GM18867 (cell line): ENCODE measurements around the gene SLC51A.
"Not testable (repeated sequence)": the region's sequence is repeated elsewhere in the genome, so short reads cannot be mapped to it uniquely, and the experiment has no call there.

ENCODE experiments used
- ATAC-seq: cut with Tn5 transposase; IDR thresholded peaks from one replicate; pipeline ENCODE4 v1.9.1; 2021; ENCODE audit warnings: mild to moderate bottlenecking, moderate library complexity; ENCODE audit not compliant: unreplicated experiment

Gene SLC51A

DNA sequence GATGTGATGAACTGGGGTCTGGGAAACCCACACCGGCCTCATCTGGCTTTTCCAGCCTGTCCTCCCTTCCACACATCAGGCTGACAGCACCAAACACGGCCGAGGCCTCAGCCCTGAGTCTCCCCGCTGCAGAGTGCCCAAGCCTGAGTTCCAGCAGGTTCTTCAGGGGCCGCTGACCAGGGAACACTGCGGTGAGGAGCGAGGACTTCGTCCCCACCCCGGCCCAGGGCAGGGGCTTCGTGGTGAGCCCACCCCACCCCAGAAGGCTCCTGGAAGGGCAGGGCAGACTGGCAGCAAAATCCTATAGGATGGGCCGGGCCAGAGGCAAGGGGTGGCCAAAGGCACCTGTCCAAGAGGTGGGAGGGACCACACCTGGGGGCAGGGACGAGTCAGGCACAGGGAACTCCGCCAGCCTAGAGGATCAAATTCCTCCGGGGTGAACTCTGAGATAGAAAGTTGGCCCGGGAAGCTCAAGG, at the start of gene SLC51A:
Gene SLC51A (plus strand): TSS at position 446 of the 476 bp plus-strand sequence. CDS start 179 bp downstream, outside the sequence.
- no peak for ATAC-seq

DNA sequence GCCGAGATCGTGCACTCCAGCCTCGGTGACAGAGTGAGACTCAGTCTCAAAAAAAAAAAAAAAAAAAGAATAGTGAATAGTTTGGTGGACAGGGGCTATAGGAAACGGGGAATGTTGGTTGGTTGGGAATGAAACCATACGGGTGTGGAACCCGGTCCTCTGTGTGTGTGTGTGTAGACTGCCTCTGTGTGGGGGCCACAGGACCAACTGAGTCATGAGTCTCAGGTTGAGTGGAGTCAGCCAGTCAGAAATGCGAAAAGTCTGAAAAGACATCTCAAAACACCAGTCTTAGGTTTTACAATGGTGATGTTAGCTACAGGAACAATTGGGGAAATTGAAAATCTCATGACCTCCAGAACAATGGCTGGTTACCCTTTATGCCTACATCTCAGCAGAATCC, 49.6 kb upstream of the SLC51A start:
- ATAC-seq, result no peak

DNA sequence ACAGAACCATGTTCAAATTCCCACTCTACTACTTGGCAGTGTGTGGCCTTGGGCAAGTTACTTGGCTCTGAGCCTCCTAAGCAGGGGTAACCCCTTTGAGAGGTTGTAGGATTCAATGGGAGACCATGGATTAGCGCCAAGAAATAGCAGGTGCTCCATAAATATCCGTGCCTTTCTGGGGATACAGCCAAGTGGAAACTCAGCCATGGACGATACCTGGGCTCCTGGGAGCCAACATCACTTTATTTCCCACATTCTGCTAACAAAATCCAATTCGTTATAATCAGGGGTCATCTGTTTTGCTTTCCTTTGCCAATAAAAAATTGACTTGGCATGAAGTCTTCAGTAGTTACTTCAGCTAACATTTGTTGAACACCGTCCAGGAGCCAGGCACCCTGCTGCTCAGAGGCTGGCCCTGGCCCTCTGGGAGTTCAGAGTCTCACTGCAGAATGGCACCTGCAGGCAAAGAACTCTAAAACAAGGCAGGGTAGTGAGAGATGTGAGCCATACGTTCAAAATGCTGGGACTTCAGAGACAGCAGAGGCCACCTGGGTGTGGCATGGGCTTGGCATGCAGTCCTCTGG, 47.4 kb upstream of the SLC51A start:
- ATAC-seq, result no peak

DNA sequence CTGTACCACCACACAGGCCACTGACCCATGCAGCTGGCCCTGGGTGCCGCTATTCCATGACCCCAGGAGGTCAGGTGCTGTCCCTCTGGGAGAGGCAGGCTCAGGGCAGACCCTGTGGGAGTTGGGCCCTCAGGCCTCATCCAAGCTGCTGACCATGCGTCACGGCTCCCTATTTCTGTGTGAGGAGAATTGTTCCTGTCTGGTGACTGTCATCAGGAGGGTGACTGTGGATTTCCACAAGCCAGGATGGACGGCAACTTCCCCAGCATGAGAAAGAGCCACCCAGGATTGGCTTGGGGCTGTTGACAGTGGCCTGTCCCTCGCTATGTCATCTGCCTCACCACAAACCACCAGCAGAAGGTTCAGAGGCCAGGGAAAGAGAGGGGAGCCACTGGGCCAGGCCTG, 46.5 kb upstream of the SLC51A start:
- ATAC-seq, result no peak

DNA sequence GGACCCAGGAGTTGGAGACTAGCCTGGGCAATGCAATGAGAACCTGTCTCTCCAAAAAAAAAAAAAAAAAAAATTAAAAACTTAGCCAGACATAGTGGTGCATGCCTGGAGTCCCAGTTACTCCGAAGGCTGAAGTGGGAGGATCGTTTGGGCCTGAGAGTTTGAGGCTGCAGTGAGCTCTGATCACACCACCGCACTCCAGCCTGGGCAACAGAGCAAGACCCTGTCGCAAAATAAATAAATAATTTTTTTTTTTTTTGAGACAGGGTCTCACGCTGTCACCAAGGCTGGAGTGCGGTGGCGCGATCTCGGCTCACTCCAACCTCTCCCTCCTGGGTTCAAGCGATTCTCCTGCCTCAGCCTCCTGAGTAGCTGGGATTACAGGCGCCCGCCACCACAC, 46.0 kb upstream of the SLC51A start:
- not testable (repeated sequence) for ATAC-seq

DNA sequence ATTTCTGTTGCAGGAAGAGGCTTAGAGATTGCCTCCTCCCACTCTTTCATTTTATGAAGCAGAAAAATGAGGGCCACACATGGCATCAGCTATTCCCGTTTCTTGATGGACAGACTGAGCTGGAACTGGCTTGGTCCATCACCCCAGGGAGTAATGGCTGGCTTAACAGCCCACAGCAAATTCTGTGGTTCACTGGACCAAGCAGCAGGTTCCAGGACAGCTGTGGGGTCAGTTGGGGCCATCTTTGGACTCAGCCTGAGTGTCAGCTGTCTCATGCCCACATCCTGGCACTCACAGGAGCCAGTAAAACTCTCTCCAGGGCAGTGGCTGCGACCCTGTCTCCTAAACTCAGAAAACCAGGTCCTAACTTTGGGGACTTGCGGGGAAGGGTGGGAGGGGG, 41.7 kb upstream of the SLC51A start:
- ATAC-seq, result no peak

DNA sequence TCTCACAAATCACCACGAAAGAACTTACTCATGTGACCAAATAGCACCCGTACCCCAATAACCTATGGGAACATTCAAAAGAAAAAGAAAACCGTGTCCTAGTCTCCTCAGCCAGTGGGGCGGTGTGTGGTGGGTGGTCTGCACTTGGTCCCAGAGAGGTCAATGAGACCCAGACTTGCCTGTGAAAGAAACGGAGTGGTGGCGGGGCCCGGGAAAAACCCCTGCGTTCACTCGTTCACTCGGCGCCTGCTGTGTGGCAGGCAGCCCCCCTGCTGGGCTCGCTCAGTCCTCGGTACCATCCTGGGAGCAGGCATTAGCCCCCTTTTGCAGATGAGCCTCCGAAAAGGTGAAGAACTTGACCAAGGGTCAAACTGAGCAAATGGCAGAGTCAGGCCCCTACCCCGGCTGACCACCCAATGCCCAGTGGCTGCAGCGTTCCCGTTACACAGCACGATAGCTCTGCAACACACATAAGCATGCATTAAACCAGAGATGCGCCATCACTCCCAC, 41.2 kb upstream of the SLC51A start:
- no peak for ATAC-seq

DNA sequence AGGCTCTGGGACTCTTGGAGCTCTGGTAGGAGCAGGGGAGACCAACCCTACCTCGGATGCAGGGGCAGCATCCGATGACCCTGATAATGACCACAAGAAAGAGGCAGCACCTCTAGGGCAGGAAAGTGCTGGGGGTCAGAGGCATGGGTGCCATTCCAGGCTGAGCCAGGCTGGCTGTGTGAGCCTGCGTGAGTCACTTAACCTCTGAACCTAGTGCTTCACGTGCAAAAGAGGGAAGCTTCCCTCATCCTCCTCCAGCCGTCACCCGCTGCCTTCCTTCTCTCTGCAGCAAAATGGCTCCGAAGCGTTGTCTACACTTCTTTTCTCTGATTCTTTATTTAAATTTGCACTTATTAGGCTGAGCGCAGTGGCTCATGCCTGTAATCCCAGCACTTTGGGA, 40.6 kb upstream of the SLC51A start:
- no peak for ATAC-seq

DNA sequence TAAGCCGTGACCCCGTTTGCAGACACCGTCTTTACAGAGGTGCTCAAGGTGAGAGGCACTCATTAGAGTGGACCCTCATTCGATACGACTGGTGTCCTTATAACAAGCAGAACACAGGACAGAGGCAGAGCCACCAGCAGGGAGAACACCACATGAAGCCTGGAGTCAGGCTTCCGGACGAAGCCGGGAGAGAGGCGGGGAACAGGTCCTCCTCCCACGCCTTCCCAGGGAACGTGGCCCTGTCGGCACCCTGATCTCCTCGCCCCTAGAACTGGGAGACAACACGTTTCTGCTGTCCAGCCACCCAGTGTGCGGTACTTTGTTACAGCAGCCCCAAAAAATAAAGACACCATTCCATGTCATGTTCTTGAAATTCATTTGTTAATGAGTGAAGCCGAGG, 38.8 kb upstream of the SLC51A start:
- no peak for ATAC-seq

DNA sequence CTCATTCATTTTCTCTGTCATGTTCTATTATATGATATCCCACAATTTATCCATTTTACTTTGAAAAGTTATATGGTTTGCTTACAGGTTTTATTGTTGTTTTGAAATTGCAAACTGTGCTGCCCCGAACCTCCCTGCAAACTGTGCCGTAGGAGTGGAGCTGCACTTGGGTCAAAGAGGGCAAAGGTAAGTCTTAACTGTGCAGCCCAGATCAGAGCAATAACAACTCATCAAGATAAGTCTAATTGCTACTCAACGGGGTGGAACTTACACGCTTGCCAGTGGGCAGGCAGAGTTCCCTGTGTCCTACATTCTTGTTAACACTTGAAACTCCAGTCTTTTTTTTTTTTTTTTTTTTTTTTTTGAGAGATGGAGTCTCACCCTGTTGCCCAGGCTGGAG, 38.4 kb upstream of the SLC51A start:
- ATAC-seq, result no peak

DNA sequence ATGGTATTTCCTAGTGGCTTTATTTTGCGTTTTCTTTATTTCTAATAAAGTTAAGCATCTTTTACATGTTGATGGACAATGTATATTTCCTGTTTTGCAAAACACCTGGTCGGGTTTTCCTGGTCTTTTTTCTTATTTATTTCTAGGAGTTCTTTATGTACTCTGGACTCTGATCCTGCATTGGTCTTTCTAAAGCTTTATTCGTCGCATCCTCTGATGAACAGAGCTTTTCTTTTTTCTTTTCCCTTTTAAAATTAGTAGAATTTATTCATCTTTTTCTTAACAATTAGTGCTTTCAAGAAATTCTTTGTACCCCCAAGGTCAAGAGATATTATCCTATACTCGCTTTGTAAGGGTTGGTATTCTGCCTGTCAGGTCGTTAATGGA, 37.3 kb upstream of the SLC51A start:
- no peak for ATAC-seq

DNA sequence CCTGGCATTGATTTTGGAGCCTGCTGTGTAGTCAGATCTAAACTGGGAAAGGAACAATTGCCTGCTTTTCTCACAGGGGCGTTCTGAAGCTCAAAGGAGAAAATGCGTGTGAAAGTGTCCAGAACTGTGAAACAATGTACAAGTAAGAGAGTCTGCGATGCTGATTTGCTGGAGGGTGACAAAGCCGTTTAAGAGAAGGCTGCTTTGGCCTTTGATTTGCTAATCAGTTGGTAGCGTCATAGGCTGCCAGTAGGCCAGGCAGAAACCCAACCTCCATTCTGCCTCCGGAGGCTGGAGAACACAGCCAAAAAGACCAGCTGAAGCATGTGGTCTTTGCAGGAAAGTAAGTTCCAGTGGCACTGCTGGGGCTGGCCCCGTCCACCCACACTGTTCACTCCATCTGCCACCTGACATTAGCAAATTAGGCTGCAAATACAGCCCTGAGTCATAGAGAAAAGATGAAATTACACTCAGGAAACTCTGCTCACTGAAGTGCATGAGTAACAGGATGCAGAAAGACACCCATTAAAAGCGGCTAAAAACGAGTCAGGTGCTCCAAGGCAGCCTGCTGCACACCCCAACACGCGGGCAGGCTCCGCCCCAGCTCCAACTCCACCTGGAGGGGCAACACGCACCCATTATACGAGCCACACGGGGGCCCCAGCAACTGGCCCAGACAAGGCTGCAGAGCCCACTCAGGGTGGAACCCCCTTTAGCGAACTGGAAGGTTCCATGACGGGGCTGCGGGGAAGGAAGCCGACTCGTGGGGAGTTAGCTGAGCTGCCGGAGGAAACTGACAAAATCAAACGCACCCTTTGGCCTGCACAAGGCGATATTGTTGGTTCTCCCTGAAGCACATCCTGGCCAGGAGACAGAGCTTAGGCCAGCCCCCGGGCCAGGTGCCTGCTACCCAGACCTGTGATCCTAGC, 36.7 kb upstream of the SLC51A start:
- ATAC-seq, result peak; percentile 67

DNA sequence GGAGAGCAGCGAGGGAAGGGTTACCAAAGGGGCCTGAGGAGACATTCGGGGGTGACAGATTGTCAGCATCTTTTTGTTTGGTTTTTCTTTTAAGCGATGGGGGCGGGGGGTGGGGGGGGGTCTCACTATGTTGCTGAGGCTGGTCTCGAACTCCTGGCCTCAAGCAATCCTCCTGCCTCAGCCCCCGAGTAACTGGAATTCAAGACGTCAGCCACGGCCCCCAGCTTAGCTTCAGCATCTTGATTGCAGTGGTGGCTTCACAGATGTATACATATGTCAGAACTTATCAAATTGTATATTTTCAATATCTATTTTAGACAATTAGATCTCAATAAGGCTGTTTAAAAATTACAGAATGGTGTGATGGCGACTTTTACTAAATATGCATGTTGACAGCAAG, 36.0 kb upstream of the SLC51A start:
- no peak for ATAC-seq

DNA sequence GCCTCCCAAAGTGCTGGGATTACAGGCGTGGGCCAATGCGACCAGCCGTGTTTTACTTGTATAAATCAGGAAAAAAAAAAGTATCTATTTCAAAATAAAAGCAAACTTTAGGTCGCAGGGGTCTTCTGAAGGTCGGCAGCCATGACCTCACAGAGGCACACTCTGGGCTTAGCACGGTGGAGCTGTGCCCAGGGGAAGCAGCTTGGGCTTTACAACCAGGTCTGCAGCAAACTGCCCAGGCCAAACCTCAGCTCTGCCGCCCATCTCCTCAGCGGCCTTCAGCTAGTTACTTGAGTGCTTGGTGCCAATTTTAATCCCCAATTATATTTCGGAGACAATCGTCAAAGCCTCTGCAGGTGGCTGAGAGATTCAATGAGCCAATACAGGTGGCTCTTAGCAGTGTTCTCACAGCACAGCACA, 35.2 kb upstream of the SLC51A start:
- no peak for ATAC-seq

DNA sequence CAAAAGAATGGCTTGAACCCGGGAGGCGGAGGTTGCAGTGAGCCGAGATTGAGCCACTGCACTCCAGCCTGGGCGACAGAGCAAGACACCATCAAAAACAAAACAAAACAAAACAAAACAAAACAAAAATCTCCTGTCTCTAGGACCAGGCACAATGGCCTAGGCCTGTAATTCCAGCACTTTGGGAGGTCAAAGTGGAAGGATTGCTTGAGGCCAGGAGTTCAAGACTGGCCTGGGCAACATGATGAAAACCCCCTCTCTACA, 32.2 kb upstream of the SLC51A start:
- not testable (repeated sequence) for ATAC-seq

DNA sequence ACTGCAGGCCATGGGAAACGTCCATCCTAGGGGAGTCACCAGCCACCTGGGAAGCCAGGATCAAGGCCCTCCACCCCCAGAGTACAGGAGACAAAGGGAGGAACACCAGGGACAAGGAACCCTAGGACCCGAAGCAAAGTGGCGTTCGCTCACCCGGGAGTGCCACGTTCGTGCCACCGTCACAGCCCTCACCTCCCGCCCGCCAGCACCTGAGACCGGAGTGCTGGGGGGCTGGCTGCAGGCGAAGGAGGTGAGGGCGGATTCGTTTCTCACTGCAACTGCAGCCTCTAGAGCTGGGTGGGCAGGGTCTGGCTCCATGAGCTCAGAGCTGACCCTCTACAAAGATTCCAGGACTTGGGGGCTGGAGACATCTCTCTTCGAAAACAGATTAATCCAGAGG, 31.5 kb upstream of the SLC51A start:
- no peak for ATAC-seq

DNA sequence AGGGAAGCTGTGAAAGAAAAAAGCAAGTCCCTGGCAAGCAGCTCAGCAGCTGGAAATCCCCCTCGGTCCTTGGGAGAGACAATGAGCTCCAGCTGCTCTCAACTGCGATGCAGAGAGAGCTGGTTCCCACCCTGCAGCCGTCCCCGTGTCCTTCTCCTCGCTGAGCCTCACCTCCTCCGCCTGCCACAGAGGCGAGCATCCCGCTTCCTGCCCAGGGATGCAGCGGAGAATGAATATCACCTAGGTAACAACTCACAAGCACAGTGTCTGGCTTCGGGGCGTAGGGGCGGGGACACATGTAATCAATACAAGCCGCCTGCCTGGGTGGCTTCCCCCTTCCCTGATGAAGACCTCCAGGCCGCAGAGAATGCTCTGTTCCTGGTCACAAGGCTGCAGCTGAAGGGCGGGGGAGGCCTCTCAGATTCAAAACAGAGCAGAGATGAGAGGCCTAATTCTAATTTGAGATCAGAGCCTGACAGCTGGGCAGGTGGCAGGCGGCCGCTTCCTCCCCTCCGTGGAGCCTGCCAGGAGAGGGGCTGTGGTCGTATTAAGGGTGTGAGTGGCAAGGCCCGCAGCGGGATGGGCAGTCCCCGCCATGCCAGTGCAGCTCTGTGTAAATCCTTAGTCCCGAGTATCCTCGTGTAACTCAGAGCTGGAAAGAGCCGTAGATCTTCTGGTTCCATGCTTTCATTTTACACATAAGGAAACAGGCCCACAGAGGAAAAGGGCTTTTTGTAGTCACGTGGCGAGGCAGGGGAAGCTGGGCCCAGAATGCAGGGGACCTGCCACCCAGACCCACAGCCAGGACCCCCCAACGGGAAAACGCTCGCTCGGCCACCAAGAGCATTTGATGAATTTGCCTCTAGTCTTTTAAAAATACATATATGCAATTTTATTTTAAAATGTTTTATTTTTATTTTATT, 29.4 kb upstream of the SLC51A start:
- peak; percentile 40 for ATAC-seq

DNA sequence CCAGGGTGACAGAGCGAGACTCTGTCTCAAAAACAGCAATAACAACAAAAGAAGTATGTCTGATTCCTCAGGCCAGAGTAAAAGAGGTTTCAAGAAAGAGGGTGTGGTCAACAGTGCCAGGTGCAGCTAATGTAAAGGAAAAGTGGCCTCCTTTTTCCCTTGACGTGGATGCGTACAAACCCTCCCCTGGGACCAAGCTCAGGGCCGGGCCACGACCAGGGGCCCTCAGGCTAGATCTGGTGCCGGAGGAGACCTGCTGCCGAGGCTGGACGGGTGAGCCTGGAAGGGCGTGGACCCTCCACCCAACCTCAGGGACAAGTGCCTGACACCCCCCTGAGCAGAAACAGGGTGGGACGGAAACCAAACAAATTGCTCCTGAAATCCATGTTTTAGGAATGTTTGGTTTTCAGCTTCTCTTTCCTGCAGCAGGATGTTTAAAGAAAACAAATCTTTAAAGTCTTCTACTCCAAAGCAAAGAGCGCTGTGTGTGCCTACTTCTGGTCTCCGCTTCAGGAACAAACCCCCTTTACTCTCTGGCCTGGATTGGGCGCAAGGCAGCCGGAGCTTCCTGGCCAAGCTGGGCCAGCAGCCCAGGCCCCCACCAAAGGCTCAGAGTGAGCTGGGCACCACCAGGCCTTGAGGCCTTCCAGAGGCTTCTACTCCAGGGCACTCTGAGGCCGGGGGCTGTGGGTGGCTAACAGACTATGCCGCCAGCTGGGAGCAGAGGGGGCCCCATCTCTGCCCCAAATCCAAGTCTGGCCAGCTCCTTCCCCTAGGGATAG, 26.6 kb upstream of the SLC51A start:
- no peak for ATAC-seq

DNA sequence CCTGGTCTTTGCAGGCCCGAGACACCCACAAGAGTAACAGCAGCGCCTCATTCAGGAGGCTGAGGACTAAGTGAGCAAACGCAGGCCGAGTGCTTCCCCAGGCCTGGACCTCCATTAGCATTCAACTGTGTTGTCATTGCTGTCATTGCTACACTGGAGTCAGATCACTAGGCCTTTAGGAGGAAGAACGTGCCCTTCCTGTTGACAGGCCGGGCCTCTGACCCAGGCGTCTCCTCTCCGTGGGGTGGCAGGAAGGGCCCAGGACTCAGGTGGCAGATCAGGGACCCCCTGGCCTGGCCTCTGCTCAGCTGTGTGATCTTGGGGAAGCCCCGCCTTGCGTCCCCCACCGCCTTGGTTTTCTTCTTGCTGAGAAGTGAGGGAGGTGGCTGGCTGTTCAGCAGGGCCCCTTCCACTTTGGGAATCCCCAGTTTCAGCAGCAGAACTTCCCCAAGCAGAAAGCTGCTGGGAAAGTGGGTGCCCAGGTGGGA, 24.3 kb upstream of the SLC51A start:
- no peak for ATAC-seq

DNA sequence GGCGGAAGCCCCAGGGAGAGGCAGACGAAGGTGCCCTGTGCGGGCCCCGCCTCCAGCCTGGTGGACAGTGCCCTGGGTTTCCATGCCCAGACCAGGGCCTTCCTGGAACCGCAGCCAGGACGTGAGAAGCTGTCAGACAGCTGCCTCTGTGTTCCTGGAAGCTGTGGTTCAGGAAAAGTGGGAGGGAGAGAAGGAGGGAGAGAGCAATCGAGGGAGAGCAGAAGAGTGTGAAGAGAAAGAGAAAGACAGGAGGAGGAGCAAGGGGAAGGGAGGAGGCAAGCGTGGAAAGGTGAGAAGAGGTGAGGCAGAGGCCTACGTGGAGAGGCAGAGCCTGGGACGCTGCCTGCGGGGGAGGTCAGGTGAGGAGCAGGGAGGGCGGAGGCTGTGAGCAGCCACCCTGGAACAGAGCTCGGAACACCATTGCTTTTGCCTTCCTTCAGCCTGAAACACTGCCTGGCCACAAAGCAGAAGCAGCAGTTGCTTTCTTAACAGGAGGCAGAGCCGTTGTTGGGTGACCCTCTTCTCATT, 23.7 kb upstream of the SLC51A start:
- no peak for ATAC-seq
